ELF-1 (cell line): ENCODE data around the gene ADCY3.

Source experiments
- DNase-seq: peaks from one replicate; pipeline ENCODE4 v3.0.0-alpha.2; 2016; ENCODE audit warnings: low read depth, low spot score

ADCY3 gene

GRCh38 chr2:24875272-24875671 lies 44.8 kb downstream of the ADCY3 start:
- no peak for DNase-seq

DNA sequence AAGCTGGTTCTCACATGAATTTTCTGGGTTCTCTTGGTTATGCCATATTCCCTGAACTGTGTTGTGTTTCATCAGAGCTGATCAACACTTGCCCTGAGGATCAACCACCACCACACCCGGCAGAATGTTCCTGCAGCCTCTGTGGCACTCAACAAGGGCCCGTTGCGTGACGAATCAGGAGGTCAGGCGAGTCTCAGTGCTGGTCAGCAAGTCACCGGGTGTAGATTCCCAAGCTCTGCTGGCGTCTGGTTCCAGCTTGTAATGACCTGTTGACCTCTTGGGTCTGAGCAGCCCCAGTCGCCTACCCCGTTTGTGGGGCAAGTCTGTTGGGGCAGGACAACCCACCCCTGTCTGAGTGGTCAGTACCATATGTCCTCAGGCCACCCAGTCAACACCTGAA lies 46.0 kb downstream of the ADCY3 start:
- no peak for DNase-seq

- DNase-seq = no peak
These were observed 46.4 kb downstream of the ADCY3 start for GRCh38 chr2:24873619-24874018.

DNA sequence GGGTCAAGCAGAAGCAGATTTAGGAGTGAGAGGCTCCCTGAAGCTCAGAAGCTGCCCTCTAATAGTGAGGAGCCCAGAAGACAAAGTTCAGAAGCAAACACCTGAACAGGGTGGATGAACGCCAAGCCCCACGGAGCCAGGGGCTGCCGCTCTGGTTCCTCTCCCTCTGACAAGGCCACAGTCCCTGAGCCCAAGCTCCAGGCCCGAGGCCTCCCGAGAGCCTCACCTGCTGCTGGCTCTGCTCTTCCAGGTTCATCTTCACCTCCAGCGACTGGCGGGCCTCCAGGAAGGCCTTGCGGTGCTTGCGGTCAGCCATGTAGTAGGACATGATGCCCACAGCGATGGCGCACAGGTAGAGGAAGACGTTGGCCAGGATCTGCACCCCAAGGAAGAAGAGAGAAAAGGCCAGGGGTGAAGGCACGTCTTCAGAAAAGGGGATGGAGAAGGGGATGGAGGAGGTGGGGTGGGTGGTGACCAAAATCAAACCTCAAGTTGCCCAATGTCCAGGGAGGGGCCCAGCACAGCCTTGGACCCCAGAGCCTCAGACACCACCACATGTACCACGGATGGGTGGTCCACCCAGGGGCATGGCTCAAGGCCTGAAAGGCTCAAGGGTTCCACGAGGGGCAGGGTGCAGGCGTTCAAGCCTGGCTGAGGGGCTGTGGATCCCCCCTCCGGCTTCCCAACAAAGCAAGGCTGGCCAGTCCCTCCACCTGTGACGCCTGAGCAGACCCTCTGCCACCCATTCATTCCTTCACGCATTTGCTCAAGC lies 47.5 kb downstream of the ADCY3 start:
- DNase-seq = no peak

DNA sequence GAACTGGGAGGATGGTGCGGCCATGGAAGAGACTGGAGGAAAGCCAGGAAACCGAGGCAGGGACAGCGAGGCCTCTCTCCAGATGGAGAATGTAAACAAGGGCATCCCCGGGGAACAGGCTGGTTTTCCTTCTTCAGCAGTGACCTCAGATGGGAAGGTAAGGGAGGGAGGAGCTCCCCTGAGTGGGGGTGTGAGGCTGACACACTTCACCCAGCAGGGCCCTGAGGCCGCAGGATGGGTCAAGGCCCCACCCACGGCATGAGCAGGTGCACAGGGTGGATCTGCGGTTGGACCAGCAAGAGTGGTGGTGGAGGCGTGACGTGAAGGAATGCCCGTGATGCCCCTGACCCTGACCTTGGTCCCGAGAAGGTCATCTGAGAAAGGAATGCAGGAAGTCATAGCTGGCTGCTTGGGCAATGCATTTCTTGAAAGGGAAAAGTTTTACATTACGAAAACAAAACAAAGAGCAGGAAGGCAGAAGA lies 48.1 kb downstream of the ADCY3 start:
- DNase-seq = no peak

- no peak for DNase-seq
These were observed 48.9 kb downstream of the ADCY3 start for GRCh38 chr2:24870891-24871705.

DNA sequence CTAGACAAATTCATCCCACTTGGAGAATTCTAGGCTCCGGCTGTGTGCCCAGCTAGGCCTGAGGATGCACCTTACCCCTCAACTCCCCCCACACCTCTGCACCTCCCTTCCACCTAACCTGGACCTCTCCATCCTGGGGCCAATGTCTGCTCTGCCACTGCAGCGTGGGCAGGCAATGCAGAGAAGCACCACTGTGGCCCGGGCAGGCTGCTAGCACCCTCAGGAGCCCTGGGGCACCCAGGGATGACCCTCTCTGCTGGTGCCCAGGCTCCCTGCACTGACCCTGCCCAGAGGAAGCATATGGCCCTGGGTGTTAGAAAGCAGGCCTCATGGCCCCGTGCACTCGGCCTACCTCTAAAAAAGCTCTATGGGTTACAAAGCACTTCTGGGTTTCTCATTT lies 49.6 kb downstream of the ADCY3 start:
- no peak for DNase-seq

GRCh38 chr2:24866946-24867345 lies 53.1 kb downstream of the ADCY3 start:
- no peak for DNase-seq

- DNase-seq = no peak
These were observed 56.4 kb downstream of the ADCY3 start for GRCh38 chr2:24863641-24864040.

- DNase-seq = no peak
These were observed 58.5 kb downstream of the ADCY3 start for GRCh38 chr2:24861500-24861899.

DNA sequence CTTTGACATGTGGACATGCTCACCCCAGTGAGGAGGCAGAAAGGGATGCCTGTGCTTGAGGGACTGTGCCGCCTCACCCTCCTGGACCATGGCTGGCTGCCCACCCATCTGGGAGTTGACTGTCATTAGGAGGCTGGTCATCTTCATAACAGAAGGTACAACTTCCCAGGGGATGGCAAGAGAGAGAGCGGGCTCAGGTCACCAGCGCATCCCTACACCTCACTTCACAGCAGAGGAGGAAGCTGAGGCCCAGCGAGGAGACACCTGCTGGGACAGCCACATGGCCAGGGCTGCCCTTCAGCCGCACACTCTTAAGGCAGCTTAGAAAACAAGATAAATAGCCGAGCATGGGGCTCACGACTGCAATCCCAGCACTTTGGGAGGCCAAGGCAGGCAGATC lies 59.4 kb downstream of the ADCY3 start:
- DNase-seq = no peak

GRCh38 chr2:24859968-24860600 lies 60.0 kb downstream of the ADCY3 start:
- DNase-seq = no peak

DNA sequence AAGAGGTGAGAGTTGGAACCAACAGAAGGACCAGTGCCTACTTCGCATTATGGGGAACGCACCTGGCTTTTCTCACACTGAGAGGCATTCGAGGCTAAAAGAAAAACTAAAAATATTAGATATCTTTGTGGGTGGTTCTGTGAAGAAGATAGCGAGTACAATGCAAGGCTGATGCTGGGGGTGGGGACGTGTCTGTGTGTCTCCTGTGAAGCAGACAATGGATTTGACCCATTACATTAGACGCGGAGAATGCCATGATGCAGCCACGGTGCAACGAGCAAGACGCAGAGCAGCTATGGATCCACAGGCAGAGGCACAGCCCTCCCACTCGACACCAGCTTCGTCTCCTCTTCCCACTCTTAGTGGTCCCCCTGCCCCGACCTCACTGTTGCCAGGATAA lies 61.0 kb downstream of the ADCY3 start:
- DNase-seq = no peak

DNA sequence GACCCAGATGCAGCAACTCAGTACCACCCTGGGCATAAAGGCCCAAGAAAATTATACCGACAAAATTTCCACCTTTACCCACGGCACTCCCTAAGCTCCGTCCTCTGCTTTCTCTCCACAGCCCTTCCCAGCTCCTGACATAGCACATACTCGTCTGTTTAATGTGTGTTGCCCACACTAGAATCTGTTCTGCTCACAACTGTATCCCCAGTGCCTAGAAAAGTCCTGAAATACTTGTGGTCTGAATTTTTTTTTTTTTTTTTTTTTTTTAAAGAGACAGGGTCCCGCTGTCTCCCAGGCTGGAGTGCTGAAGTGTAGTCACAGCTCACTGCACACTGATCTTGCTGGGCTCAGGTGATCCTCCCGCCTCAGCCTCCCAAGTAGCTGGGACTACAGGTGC lies 62.3 kb downstream of the ADCY3 start:
- DNase-seq = no peak

DNA sequence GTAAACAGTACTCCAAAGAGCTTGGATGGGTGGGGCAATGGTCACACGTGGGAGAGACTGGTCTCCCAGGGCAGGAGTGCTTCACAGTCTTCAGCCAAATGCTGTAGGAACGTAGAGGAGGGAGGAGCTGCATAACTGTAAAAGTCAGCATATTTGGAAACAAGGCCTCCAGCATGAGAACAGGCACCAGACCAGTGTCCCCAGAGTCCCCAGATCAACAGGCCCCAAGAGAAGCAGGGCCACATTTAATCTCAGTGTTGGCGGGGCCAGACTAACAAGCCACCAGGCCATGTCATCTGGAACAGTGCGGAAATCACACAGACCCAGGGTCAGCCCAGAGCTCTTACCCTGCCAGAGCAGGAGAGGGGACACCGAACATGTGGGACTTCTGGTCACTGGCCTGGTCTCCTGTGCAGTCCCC lies 63.2 kb downstream of the ADCY3 start:
- no peak for DNase-seq

- DNase-seq = peak; percentile 88
These were observed 64.3 kb downstream of the ADCY3 start for GRCh38 chr2:24855726-24856125.

GRCh38 chr2:24855022-24855622 lies 64.9 kb downstream of the ADCY3 start:
- no peak for DNase-seq

DNA sequence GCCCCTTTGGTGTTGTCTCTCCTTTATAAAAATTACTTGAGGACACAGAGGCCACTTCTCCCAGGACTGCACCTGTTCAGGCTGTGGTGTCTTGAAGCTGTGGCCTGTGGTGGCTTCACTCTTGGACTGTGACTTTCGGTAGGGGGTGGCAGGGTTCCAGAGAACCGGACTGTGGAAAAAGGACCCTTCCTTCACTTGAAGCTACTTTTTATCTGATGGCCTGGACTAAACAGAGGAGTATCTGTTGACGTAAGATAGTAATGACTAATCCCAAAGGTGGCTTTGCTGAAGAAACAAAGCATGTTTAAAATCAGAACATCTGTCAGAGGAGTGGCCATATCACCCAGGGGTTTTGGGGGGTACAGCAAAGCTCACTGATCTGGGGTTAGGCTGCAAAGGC lies 66.0 kb downstream of the ADCY3 start:
- no peak for DNase-seq

- no peak for DNase-seq
These were observed 67.0 kb downstream of the ADCY3 start for GRCh38 chr2:24853046-24853445.

DNA sequence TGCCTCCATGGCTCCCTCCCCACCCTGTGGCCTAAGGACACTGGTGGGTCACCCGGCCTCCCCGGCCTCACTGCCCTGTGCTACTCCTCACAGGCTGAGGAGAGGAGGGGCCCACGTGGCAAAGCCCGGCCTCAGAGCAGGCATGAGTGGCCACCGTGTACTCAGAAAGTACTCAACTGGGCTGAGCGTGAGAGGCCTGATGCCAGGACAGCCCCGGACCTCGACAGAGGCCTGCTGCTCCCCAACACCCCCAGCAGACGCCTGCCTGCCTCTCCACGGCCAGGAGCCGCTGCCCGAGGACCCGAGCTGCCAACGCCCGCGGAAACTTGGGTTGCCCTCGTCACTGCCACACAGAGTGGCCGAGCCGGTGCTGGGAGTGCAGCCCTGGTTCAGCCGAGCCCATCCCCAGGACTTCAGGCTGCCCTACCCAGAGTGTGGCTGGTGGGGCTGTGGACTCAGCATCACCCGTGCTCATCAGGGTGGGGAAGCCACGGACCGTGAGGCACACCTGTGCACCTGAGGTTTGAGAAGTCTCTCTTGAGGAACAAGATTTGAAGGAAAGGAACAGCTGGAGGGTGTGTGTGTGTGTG lies 67.5 kb downstream of the ADCY3 start:
- no peak for DNase-seq

- no peak for DNase-seq
These were observed 68.0 kb downstream of the ADCY3 start for GRCh38 chr2:24852026-24852425.

DNA sequence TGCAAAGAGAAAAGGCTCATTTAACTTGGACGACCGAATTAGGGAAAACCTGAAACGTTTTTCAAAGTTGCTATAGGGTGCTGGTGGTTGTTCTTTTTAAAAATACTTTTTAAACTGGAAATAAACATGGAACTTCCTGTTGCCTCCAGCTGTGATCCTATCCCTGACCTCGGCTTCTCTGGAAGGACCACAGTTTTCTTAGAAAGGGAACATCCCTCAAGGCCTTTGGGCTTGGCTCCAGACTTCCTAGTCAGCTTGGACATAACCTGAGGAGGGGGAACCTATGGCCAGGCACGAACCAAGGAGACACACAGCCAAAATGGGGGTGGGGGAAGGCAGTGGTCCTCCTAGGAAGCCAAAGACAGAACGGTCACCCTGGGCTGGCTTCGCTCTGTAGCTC lies 69.1 kb downstream of the ADCY3 start:
- no peak for DNase-seq
